Lower leg skin (tissue), 4 donors: ENCODE measurements around the gene DDC. TPM values are rescaled to one million over a fixed set of nuclear protein-coding genes. Genes with fewer than 3 reads are reported as not detected.
"Not testable (repeated sequence)": the region's sequence is repeated elsewhere in the genome, so short reads cannot be mapped to it uniquely, and the experiment has no call there.

Source experiments
- DNase-seq, 2 donors: peaks; one replicate each; pipeline ENCODE4 v3.0.0-alpha.2; 2019; ENCODE audit warnings: low spot score in 2 of 2
- H3K4me3 ChIP-seq: fragments of 200-600 bp; sonication (generic); 2 replicates; pipeline ENCODE4 v1.5.1; 2017; ENCODE audit warnings: mild to moderate bottlenecking, low read depth; ENCODE audit not compliant: poor library complexity, severe bottlenecking
- CTCF ChIP-seq, 3 donors: fragments of 450-650 bp; IDR thresholded peaks; one replicate each; pipeline ENCODE4 v1.5.1; 2016; ENCODE audit warnings: antibody characterized with exemption in 3 of 3, mild to moderate bottlenecking in 3 of 3, moderate library complexity in 2 of 3
- POLR2A ChIP-seq, 2 donors: fragments of 450-650 bp; IDR thresholded peaks; one replicate each; pipeline ENCODE4 v1.6.1; 2016 to 2017; ENCODE audit warnings: antibody characterized with exemption in 2 of 2, mild to moderate bottlenecking in 1 of 2, moderate library complexity in 1 of 2
- WGBS, 2 donors: methylation state at CpG; one replicate each; pipeline ENCODE4 v1.1.5; 2018; 5-methylcytosine and 5-hydroxymethylcytosine counted together
- intact Hi-C: fragments of 100-400 bp; cut with DNase I; formaldehyde crosslinking; loops from one replicate; pipeline ENCODE4 v1.15.0; 2023; ENCODE audit warnings: low total_unique reads
- total RNA-seq, 4 donors: library from RNA; depleted of rRNA; stranded (reverse); fragments of >200 nt; gene quantifications; one replicate each; pipeline ENCODE4 v1.1.0, GENCODE V29; 2016

DDC gene
- total RNA-seq, 4 donors from 2014 or later, result 1.2 TPM; not detected in 3

GRCh38 chr7:50587737-50588136 is 22.5 kb upstream of the DDC start:
- no peak for DNase-seq
- intact Hi-C loops, result loop anchor here (5.0 kb wide), 1 partner anchor 1640 kb away; no protein-coding TSS in a partner anchor
- TF ChIP-seq POLR2A (IDR thresholded peaks at IDR 0.05) (no peak), CTCF (IDR thresholded peaks at IDR 0.05) (no peak)
- WGBS, 2 donors, result 84 to 87% methylated on average over 6 of the region's 6 CpGs
- no peak overlapping the region for H3K4me3 ChIP-seq

- intact Hi-C loops, result loop anchor here (5.0 kb wide), 1 partner anchor 1642 kb away; no protein-coding TSS in a partner anchor
- WGBS, 2 donors, result 55 to 59% methylated on average over 5 of the region's 5 CpGs
- H3K4me3 ChIP-seq, result no peak overlapping the region
- no peak for DNase-seq
- TF ChIP-seq CTCF (IDR thresholded peaks at IDR 0.05) (no peak), POLR2A (IDR thresholded peaks at IDR 0.05) (no peak)
Measured at GRCh38 chr7:50584793-50585408, 19.7 kb upstream of the DDC start.

GRCh38 chr7:50584386-50584785 is 19.2 kb upstream of the DDC start:
- DNase-seq, result no peak
- H3K4me3 ChIP-seq, result no peak overlapping the region
- TF ChIP-seq POLR2A (IDR thresholded peaks at IDR 0.05) (no peak), CTCF (IDR thresholded peaks at IDR 0.05) (no peak)
- 73 to 75% methylated on average over 4 of the region's 4 CpGs for WGBS, 2 donors
- intact Hi-C loops, result no loop called here

- intact Hi-C loops, H3K4me3 ChIP-seq, DNase-seq: not testable (repeated sequence)
- WGBS, 2 donors, result 92 to 93% methylated on average over 4 of the region's 4 CpGs
Measured at GRCh38 chr7:50583295-50583694, 18.1 kb upstream of the DDC start.

GRCh38 chr7:50582271-50582670 is 17.1 kb upstream of the DDC start:
- intact Hi-C loops, DNase-seq, H3K4me3 ChIP-seq: not testable (repeated sequence)
- WGBS, 2 donors, result 95 to 97% methylated on average over 4 of the region's 4 CpGs

GRCh38 chr7:50580666-50581065 is 15.5 kb upstream of the DDC start:
- H3K4me3 ChIP-seq, intact Hi-C loops, DNase-seq: not testable (repeated sequence)
- 57 to 71% methylated on average over 2 of the region's 2 CpGs for WGBS, 2 donors

GRCh38 chr7:50580057-50580456 is 14.9 kb upstream of the DDC start:
- no peak overlapping the region for H3K4me3 ChIP-seq
- TF ChIP-seq POLR2A (IDR thresholded peaks at IDR 0.05) (no peak), CTCF (IDR thresholded peaks at IDR 0.05) (no peak)
- DNase-seq, result no peak
- intact Hi-C loops, result no loop called here
- 80 to 88% methylated on average over 5 of the region's 5 CpGs for WGBS, 2 donors

GRCh38 chr7:50578105-50578504 is 12.9 kb upstream of the DDC start:
- DNase-seq, H3K4me3 ChIP-seq, intact Hi-C loops: not testable (repeated sequence)
- 83 to 96% methylated on average over 4 of the region's 4 CpGs for WGBS, 2 donors
